Stimulated activated CD4-positive, alpha-beta T cell treated with anti-CD3 and anti-CD28 coated beads, Interleukin-12 subunit alpha, Interleukin-12 subunit beta, amount 100 ng/mL, for 24 hours (primary cell): ENCODE measurements around the gene GRN.

Source experiments
- DNase-seq, 2 experiments: peaks; one replicate each; pipeline ENCODE4 v3.0.0-alpha.2; 2020; ENCODE audit warnings: low read depth in 2 of 2

Gene GRN

GRCh38 chr17:44344939-44345453, at the start of gene GRN:
GRN (plus strand) TSS chr17:44345302; CDS start chr17:44349165, 3,863 bp downstream.
- DNase-seq: peak; percentile 71 to 83

GRCh38 chr17:44297975-44298374, 47.1 kb upstream of the GRN start:
- no peak for DNase-seq

GRCh38 chr17:44304651-44305050, 40.5 kb upstream of the GRN start:
- DNase-seq: no peak

GRCh38 chr17:44307387-44308186, 37.5 kb upstream of the GRN start:
- DNase-seq: no peak

DNA sequence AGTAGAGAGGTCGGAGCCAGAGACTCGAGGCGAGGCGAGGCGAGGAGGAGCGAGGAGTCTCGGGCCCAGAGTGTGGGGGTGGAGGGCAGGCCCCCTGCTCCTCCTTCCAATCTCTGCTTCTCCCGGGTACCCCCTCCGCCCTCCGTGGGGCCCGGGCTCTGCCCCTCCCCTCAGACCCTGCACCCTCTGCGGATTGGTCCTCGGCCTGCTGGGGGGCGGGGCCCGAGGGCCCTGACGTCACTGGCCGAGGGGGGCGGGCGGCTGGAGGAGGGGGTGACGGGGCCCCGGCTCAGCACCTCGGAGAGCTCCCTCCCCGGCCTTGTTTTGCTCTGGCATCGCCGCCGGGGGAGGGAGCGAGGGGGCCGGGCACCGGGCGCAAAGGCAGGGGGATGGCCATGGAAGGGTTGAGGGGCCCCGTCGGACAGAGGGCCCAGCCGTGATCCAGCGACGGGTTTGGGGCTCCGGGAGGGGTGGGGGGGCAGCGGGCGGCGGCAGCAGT, 36.7 kb upstream of the GRN start, which contains the start of gene RUNDC3A:
TSS of gene RUNDC3A (plus strand) at position 282 of the 499 bp plus-strand sequence. CDS start 232 bp downstream, outside the sequence.
- peak; percentile 65 to 75 for DNase-seq

GRCh38 chr17:44308865-44309264, 36.2 kb upstream of the GRN start:
- DNase-seq: no peak

DNA sequence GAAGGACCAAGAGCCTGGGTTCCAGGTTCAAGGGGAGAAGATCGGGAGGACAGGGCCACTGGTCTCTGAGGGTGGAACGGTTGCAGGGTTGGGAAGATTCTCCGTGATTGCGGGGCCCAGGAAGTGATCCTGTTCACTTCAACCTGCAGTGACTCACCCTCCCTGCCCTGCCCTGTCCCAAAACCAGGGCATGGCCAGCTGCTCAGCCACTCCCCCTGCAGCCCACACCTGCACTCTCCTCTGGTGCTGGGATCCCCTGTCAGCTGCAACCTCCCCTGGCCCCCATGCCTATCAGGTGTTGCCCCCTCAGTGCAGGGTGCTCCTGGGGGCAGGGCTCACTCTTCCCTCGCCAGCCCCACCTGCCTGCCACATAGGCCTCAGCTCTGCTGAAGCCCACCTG, 35.6 kb upstream of the GRN start:
- DNase-seq: no peak

GRCh38 chr17:44310188-44310587, 34.9 kb upstream of the GRN start:
- no peak for DNase-seq

- DNase-seq: no peak
Observed at GRCh38 chr17:44310609-44311376, 34.3 kb upstream of the GRN start.

GRCh38 chr17:44311562-44312181, 33.4 kb upstream of the GRN start:
- DNase-seq: no peak

DNA sequence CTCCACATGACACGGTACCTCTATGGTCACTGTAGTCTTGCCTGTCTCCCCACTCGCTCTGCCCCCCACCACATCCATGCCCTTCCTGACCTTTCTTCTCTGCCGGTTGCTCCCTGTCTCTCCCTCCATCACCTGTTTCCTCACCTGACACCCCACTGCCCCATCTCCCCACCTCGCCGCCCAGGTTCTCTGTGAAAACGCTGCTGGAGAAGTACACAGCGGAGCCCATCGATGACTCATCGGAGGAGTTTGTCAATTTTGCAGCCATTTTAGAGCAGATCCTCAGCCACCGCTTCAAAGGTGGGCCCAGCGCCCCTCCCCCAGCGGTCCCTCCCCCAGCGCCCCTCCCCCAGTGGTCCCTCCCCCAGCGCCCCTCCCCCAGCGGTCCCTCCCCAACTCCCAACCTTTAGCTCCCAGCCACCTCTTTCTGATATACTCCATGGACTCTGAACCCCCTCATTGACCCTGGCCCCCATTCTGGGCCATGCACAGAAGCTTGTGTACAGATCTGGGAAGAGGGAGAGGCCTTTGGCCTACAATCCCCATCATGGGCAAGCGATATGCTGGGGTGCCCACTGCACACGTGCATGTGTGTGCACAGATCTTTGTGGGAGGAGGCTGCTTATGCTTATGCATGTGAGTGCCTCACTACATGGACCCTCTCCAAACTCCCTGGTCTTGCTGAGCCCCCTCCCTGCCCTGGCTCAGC, 32.6 kb upstream of the GRN start:
- DNase-seq: no peak

DNA sequence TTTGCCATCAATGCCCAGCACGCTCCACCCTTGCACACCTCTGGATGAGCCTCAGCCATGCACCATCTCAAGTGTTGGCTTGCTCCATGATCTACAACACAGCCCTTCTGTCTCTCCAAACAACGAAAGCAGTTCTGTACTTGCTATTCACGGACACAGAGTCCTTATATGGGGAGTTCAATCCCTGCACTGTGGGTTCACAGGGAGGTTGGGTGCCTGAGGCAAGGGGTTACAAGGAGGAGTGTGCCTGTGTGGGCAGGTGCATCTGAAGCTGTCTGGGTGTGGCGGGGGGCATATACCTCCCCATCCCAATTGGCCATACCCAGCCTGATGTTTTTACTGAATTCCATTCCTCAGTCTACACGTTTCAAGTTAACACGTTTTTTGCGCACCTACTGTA, 31.1 kb upstream of the GRN start:
- DNase-seq: no peak

- no peak for DNase-seq
Observed at GRCh38 chr17:44314524-44314868, 30.6 kb upstream of the GRN start.

DNA sequence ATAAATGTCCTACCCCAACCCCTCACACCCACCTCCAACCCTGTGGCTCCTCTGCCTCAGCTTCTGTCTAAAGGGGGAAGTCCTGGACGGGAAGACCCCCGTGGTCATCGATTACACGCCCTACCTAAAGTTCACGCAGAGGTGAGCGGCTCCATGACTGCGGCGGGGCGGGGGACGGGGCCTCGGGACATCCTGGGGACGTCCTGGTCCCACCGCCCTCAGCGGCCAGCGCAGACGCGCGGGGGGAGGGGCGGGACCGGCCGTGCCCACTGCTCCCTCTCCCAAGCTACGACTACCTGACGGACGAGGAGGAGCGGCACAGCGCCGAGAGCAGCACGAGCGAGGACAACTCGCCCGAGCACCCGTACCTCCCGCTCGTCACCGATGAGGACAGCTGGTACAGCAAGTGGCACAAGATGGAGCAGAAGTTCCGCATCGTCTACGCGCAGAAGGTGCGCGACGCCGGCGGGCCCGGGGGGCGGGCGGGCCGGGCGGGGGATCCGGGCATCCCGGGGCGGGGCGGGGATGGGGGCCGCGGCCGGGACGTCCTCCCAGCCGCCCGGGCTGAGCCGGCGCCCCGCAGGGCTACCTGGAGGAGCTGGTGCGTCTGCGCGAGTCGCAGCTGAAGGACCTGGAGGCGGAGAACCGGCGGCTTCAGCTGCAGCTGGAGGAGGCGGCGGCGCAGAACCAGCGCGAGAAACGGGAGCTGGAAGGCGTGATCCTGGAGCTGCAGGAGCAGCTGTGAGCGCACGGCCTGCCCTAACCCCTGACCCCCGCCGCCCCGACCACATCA, 30.0 kb upstream of the GRN start:
- peak; percentile 27 to 40 for DNase-seq

DNA sequence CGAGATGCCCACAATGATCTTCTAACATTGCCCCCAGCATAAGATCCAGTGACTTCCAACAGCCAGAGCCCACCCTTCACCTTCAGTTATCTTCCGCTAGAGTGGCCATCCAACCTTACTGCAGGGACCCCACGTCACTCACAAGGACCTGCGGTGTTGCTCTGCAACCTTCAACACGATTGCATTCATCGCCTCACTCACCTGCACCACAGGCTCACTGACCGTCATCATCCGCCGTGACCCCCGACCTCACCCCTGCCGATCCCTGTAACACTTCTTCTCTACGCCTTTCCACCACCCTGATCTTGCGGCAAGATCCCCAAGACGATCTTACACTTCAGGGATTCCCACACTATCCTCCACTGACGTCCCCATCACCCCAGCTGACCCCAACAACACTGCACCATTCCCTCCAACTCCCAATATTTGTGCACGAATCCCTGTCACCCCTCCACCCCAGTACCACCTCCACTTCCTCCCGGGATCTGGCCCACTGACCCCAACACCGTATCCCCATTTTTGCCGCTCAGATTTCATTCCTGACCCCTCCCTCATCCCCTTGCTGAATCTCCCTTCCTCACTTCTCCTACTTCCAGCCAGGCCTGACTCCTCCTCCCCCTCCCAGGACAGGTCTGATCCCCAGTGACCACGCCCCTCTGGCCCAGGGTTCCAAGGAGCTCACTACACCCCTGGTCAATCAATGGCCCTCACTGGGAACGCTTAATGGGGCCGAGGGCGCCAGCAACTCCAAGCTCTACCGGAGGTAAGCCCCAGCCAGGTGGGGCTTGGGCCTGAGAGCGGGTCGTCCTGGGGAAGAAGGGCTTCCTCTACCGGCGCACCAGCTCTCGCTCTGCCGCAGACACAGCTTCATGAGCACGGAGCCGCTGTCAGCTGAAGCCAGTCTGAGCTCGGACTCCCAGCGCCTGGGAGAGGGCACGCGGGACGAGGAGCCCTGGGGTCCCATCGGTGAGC, 29.1 kb upstream of the GRN start:
- no peak for DNase-seq

- no peak for DNase-seq
Observed at GRCh38 chr17:44317545-44317944, 27.6 kb upstream of the GRN start.

GRCh38 chr17:44318077-44318892, 26.8 kb upstream of the GRN start:
- no peak for DNase-seq

DNA sequence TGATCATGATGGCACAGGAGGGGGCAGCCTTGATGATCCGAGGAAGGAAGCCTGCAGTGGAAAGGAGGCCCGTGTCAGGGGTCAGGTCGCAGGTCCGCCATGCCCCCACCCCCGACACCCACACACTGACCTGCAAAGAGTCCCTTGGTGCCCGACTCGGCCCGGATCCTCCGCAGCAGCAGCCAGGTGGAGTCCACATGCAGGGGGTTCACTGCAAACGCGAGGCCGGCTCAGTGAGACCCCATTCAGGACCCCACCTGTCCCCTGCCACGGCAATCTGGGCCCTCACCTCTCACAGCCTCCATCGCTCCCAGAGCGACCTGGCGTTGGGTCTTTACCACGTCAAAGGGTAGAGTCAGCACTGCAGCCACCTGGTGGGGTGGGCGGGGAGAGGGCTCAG, 25.0 kb upstream of the GRN start:
- no peak for DNase-seq
